Vagina (tissue), 2 donors: ENCODE results near the gene TAX1BP3. TPM values are rescaled to one million over a fixed set of nuclear protein-coding genes. Genes with fewer than 3 reads are reported as not detected.

ENCODE experiments used
- DNase-seq, 2 donors: peaks; one replicate each; pipeline ENCODE4 v3.0.0-alpha.2; 2017; ENCODE audit errors: extremely low spot score in 2 of 2
- H3K27ac ChIP-seq: fragments of 200-600 bp; sonication (generic); one replicate; pipeline ENCODE4 v1.5.1; 2019
- H3K27me3 ChIP-seq: fragments of 200-600 bp; sonication (generic); one replicate; pipeline ENCODE4 v1.5.1; 2019
- H3K36me3 ChIP-seq, 2 donors: fragments of 200-600 bp; sonication (generic); one replicate each; pipeline ENCODE4 v1.5.1; 2017 to 2019
- H3K4me1 ChIP-seq: fragments of 200-600 bp; sonication (generic); one replicate; pipeline ENCODE4 v1.5.1; 2019
- H3K4me3 ChIP-seq, 2 donors: fragments of 200-600 bp; sonication (generic); 1 replicate in 1 of 2; 2 replicates in 1 of 2; pipeline ENCODE4 v1.5.1; 2016 to 2019
- H3K9me3 ChIP-seq: fragments of 200-600 bp; sonication (generic); one replicate; pipeline ENCODE4 v1.5.1; 2019
- CTCF ChIP-seq, 3 experiments: fragments of 450-650 bp in 2 of 3; fragments of 200-600 bp in 1 of 3; sonication (generic) in 1 of 3; IDR thresholded peaks; one replicate each; pipeline ENCODE4 v1.5.1; 2017 to 2019; ENCODE audit warnings: antibody characterized with exemption in 3 of 3, mild to moderate bottlenecking in 2 of 3, moderate library complexity in 2 of 3
- POLR2A ChIP-seq, 2 donors: fragments of 450-650 bp; IDR thresholded peaks; one replicate each; pipeline ENCODE4 v1.6.1; 2017; ENCODE audit warnings: antibody characterized with exemption in 2 of 2, mild to moderate bottlenecking in 2 of 2, moderate library complexity in 2 of 2
- POLR2AphosphoS5 ChIP-seq, 2 donors: sonication (generic); formaldehyde crosslinking; IDR thresholded peaks; one replicate each; pipeline ENCODE4 v1.9.0; 2017; ENCODE audit warnings: antibody characterized with exemption in 2 of 2, mild to moderate bottlenecking in 2 of 2, low read depth in 1 of 2; ENCODE audit not compliant: insufficient read depth in 1 of 2
- intact Hi-C: fragments of 100-400 bp; cut with DNase I; formaldehyde crosslinking; loops from one replicate; pipeline ENCODE4 v1.15.1; 2023
- total RNA-seq: library from RNA; depleted of rRNA; stranded (reverse); fragments of >200 nt; gene quantifications from one replicate; pipeline ENCODE4 v1.2.3, GENCODE V29; 2016

Gene TAX1BP3
- total RNA-seq, 1 donor from 2014 or later: 78.1 TPM

- DNase-seq: no peak
- TF ChIP-seq POLR2A (IDR thresholded peaks at IDR 0.05) (no peak), POLR2AphosphoS5 (IDR thresholded peaks at IDR 0.05; ENCODE audit: insufficient read depth in 1 of 2, low read depth in 1 of 2) (no peak), CTCF (IDR thresholded peaks at IDR 0.05) (no peak)
- H3K36me3 ChIP-seq: no peaks in the 10 kb centered on the region
- no peak overlapping the region for H3K4me3 ChIP-seq
- no peaks in the 10 kb centered on the region for H3K9me3 ChIP-seq
- intact Hi-C loops: no loop called here
- no peaks in the 10 kb centered on the region for H3K4me1 ChIP-seq
- no peaks in the 10 kb centered on the region for H3K27me3 ChIP-seq
- H3K27ac ChIP-seq: no peak overlapping the region
Measured at GRCh38 chr17:3681565-3681964, 13.2 kb upstream of the TAX1BP3 start.

GRCh38 chr17:3681057-3681456 is 12.7 kb upstream of the TAX1BP3 start:
- no peaks in the 10 kb centered on the region for H3K36me3 ChIP-seq
- H3K4me3 ChIP-seq: no peak overlapping the region
- no peaks in the 10 kb centered on the region for H3K27me3 ChIP-seq
- no peak overlapping the region for H3K27ac ChIP-seq
- intact Hi-C loops: no loop called here
- DNase-seq: no peak
- no peaks in the 10 kb centered on the region for H3K9me3 ChIP-seq
- TF ChIP-seq POLR2AphosphoS5 (IDR thresholded peaks at IDR 0.05; ENCODE audit: insufficient read depth in 1 of 2, low read depth in 1 of 2) (no peak), CTCF (IDR thresholded peaks at IDR 0.05) (no peak), POLR2A (IDR thresholded peaks at IDR 0.05) (no peak)
- no peaks in the 10 kb centered on the region for H3K4me1 ChIP-seq

GRCh38 chr17:3679531-3680126 is 11.3 kb upstream of the TAX1BP3 start:
- H3K4me1 ChIP-seq: no peaks in the 10 kb centered on the region
- no peak overlapping the region for H3K27ac ChIP-seq
- H3K9me3 ChIP-seq: no peaks in the 10 kb centered on the region
- no peaks in the 10 kb centered on the region for H3K27me3 ChIP-seq
- intact Hi-C loops: no loop called here
- no peaks in the 10 kb centered on the region for H3K36me3 ChIP-seq
- no peak for DNase-seq
- no peak for TF ChIP-seq POLR2A (IDR thresholded peaks at IDR 0.05)
- TF ChIP-seq CTCF (IDR thresholded peaks at IDR 0.05): no peak
- TF ChIP-seq POLR2AphosphoS5 (IDR thresholded peaks at IDR 0.05; ENCODE audit: insufficient read depth in 1 of 2, low read depth in 1 of 2): no peak
- H3K4me3 ChIP-seq: no peak overlapping the region

- no peak for DNase-seq
- Histone ChIP-seq H3K4me3 (no peak overlapping the region), H3K27ac (no peak overlapping the region), H3K9me3 (no peaks in the 10 kb centered on the region), H3K27me3 (no peaks in the 10 kb centered on the region), H3K4me1 (no peaks in the 10 kb centered on the region), H3K36me3 (no peaks in the 10 kb centered on the region)
- TF ChIP-seq CTCF (IDR thresholded peaks at IDR 0.05) (no peak), POLR2A (IDR thresholded peaks at IDR 0.05) (no peak), POLR2AphosphoS5 (IDR thresholded peaks at IDR 0.05; ENCODE audit: insufficient read depth in 1 of 2, low read depth in 1 of 2) (no peak)
- intact Hi-C loops: no loop called here
Measured at GRCh38 chr17:3678821-3679530, 10.6 kb upstream of the TAX1BP3 start.
